ENCODE data around the gene TSPAN9. TPM values are rescaled to one million over a fixed set of nuclear protein-coding genes. Genes with fewer than 3 reads are reported as not detected.

Gene TSPAN9
- total and polyA plus RNA-seq, 2 of the 4 experiments (the other 2 are of a cell fraction) = 17.7 to 39.1 TPM

- no peak overlapping the region for H3K4me3 ChIP-seq (ENCODE audit: insufficient read depth, low read depth, low read length)
- dilution Hi-C loops (cut with HindIII; ENCODE audit: low sequenced_read_pairs, unreplicated experiment) = no loop called here
- no peak overlapping the region for H2AFZ ChIP-seq (replicated peaks; ENCODE audit: low read length, poor library complexity)
- H4K8ac ChIP-seq (ENCODE audit: low read depth in 2 of 2, low read length in 2 of 2) = no peak overlapping the region
- no peak overlapping the region for H3K4me2 ChIP-seq (ENCODE audit: low read depth, low read length)
- no peak overlapping the region for H4K91ac ChIP-seq (ENCODE audit: insufficient read depth, low read depth, low read length)
- ATAC-seq (ENCODE audit: low read depth) (no peak), DNase-seq (no peak)
- no peak overlapping the region for H2AK9ac ChIP-seq (replicated peaks; ENCODE audit: low read depth, low read length, poor library complexity)
- no peak overlapping the region for H2BK20ac ChIP-seq (ENCODE audit: low read depth, low read length)
- H3K9me3 ChIP-seq (ENCODE audit: control insufficient read depth, insufficient read depth, low read length) = no peaks in the 10 kb centered on the region
- in situ Hi-C loops (cut with MboI; ENCODE audit: low sequenced_read_pairs) = loop anchor here (10.0 kb wide), 1 partner anchor 510 kb away; no protein-coding TSS in a partner anchor
- H3K56ac ChIP-seq (ENCODE audit: extremely low read depth, insufficient read depth, low read length) = no peak overlapping the region
- H3K23ac ChIP-seq (ENCODE audit: low read depth, low read length) = no peak overlapping the region
- ChIA-PET CTCF (no interaction called here), POLR2A (ENCODE audit: unreplicated experiment) (no interaction called here)
- H2BK5ac ChIP-seq (ENCODE audit: low read depth, low read length, poor library complexity, severe bottlenecking) = no peak overlapping the region
- no peak overlapping the region for H2BK120ac ChIP-seq (ENCODE audit: low read depth, low read length)
- no peak overlapping the region for H2BK15ac ChIP-seq (ENCODE audit: low read depth, low read length)
- H4K5ac ChIP-seq (ENCODE audit: low read depth, low read length) = no peak overlapping the region
- TF ChIP-seq, protein P1, sequence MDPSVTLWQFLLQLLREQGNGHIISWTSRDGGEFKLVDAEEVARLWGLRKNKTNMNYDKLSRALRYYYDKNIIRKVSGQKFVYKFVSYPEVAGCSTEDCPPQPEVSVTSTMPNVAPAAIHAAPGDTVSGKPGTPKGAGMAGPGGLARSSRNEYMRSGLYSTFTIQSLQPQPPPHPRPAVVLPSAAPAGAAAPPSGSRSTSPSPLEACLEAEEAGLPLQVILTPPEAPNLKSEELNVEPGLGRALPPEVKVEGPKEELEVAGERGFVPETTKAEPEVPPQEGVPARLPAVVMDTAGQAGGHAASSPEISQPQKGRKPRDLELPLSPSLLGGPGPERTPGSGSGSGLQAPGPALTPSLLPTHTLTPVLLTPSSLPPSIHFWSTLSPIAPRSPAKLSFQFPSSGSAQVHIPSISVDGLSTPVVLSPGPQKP (IDR thresholded peaks at IDR 0.05; ENCODE audit: borderline replicate concordance, low read depth, low read length) = no peak
- TF ChIP-seq RCOR1 (IDR thresholded peaks at IDR 0.05; ENCODE audit: insufficient replicate concordance, low read length) (no peak), MXI1 (IDR thresholded peaks at IDR 0.05; ENCODE audit: borderline replicate concordance, low read depth, low read length) (no peak), RFX5 (IDR thresholded peaks at IDR 0.05; ENCODE audit: low read depth, low read length) (no peak), FOS (IDR thresholded peaks at IDR 0.05; ENCODE audit: low read depth, low read length) (no peak), RAD21 (IDR thresholded peaks at IDR 0.05; ENCODE audit: low read length) (no peak), SMC3 (IDR thresholded peaks at IDR 0.05; ENCODE audit: low read depth, low read length) (no peak), USF2 (IDR thresholded peaks at IDR 0.05; ENCODE audit: low read depth, low read length) (no peak), POLR2A (IDR thresholded peaks at IDR 0.05; ENCODE audit: low read depth, low read length) (no peak), NFE2L2 (IDR thresholded peaks at IDR 0.05; ENCODE audit: low read depth, low read length) (no peak)
- TF ChIP-seq, protein P2, sequence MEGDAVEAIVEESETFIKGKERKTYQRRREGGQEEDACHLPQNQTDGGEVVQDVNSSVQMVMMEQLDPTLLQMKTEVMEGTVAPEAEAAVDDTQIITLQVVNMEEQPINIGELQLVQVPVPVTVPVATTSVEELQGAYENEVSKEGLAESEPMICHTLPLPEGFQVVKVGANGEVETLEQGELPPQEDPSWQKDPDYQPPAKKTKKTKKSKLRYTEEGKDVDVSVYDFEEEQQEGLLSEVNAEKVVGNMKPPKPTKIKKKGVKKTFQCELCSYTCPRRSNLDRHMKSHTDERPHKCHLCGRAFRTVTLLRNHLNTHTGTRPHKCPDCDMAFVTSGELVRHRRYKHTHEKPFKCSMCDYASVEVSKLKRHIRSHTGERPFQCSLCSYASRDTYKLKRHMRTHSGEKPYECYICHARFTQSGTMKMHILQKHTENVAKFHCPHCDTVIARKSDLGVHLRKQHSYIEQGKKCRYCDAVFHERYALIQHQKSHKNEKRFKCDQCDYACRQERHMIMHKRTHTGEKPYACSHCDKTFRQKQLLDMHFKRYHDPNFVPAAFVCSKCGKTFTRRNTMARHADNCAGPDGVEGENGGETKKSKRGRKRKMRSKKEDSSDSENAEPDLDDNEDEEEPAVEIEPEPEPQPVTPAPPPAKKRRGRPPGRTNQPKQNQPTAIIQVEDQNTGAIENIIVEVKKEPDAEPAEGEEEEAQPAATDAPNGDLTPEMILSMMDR (conservative IDR thresholded peaks at IDR 0.05; ENCODE audit: low read depth, low read length) = no peak
- H3K27me3 ChIP-seq (ENCODE audit: control insufficient read depth, insufficient read depth, low read length) = no peaks in the 10 kb centered on the region
- H3K36me3 ChIP-seq (ENCODE audit: control insufficient read depth, insufficient read depth, low read length) = no peaks in the 10 kb centered on the region
- H3K9me1 ChIP-seq (ENCODE audit: insufficient read depth, low read length) = no peaks in the 10 kb centered on the region; the same call in 1 of the 2 replicates
- no peak overlapping the region for H3K18ac ChIP-seq (ENCODE audit: low read depth, low read length)
- no peaks in the 10 kb centered on the region for H3K79me1 ChIP-seq (ENCODE audit: low read depth in 1 of 2, low read length in 2 of 2)
- H3K4ac ChIP-seq (ENCODE audit: low read depth, low read length) = no peak overlapping the region
- H4K20me1 ChIP-seq (ENCODE audit: insufficient read depth, low read length) = peaks cover 5% of the 10 kb centered on the region; the same call in 1 of the 2 replicates
- H3K4me1 ChIP-seq (ENCODE audit: control insufficient read depth, insufficient read depth, low read length) = 0 out of 2 replicates have a peak, but pooled peaks cover 2% of the 10 kb centered on the region
- no peak overlapping the region for H3K14ac ChIP-seq (replicated peaks; ENCODE audit: low read depth, low read length)
- intact Hi-C loops (cut with micrococcal nuclease) = loop anchor here (5.0 kb wide), 1 partner anchor 362 kb away; no protein-coding TSS in a partner anchor
- WGBS, 2 experiments (ENCODE audit: extremely low coverage in 2 of 2, insufficient read length in 1 of 2) = 50% methylated on average over 1 of the region's 8 CpGs; no CpG with 5 or more reads in 1 of the 2 experiments
- no peak overlapping the region for H3K27ac ChIP-seq (ENCODE audit: insufficient read depth, low read length)
- no peak overlapping the region for H3K9ac ChIP-seq (ENCODE audit: low read depth, low read length)
- no TSS peak for BruUV-seq (replicated peaks)
- no peak overlapping the region for H2AK5ac ChIP-seq (ENCODE audit: low read depth, low read length)
Measured at GRCh38 chr12:3295225-3295624, 218.0 kb downstream of the TSPAN9 start.
